Measurements from ENCODE around the gene HOOK2. TPM values are rescaled to one million over a fixed set of nuclear protein-coding genes. Genes with fewer than 3 reads are reported as not detected.

Gene HOOK2
- total and polyA plus RNA-seq, 12 donors = 6.3 to 99.7 (median 29.1) TPM

DNA sequence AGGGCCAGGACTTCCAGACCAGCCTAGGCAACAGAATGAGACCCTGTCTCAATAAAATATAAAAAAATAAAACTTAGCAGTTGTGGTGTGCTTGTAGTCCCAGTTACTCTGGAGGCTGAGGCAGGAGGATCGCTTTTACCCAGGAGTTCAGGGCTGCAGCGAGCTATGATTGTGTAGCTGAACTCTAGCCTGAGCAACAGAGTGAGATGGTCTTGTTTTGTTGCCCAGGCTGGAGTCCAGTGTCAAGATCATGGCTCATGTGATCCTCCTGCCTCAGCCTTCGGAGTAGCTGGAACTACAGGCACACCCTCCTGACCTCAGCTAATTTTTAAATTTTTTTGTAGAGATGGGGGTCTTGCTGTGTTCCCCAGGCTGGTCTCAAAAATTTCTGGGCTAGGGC is 11.6 kb upstream of the HOOK2 start:
- H3K4me1 ChIP-seq (replicated peaks in 1 of 2) = peaks cover 40 to 65% of the 10 kb centered on the region in 2 donors
- H3K4me3 ChIP-seq = no peak overlapping the region
- H3K36me3 ChIP-seq (replicated peaks in 1 of 2) = no peaks in the 10 kb centered on the region
- no peaks in the 10 kb centered on the region for H3K9me3 ChIP-seq (replicated peaks in 1 of 3)
- intact Hi-C loops (cut with DNase I) = no loop called here
- peak in 1 of 7 donors; percentile 26 for DNase-seq
- H3K27ac ChIP-seq = peak overlapping the region; percentile 69 to 99 (median 97)
- WGBS, 4 donors = 69 to 87% (median 84%) methylated on average over 3 of the region's 3 CpGs
- TF ChIP-seq POLR2A (IDR thresholded peaks at IDR 0.05) (no peak), CTCF (IDR thresholded peaks at IDR 0.05) (no peak)
- no peaks in the 10 kb centered on the region for H3K27me3 ChIP-seq

GRCh38 chr19:12786141-12786870 is 11.0 kb upstream of the HOOK2 start:
- 58 to 76% (median 63%) methylated on average over 4 to 18 of the region's 18 CpGs for WGBS, 4 donors
- Histone ChIP-seq H3K27ac (peak overlapping the region; percentile 69 to 99 (median 97)), H3K27me3 (no peaks in the 10 kb centered on the region), H3K4me3 (no peak overlapping the region), H3K9me3 (replicated peaks in 1 of 3) (no peaks in the 10 kb centered on the region), H3K36me3 (replicated peaks in 1 of 2) (no peaks in the 10 kb centered on the region), H3K4me1 (replicated peaks in 1 of 2) (peaks cover 42 to 68% of the 10 kb centered on the region in 2 donors)
- intact Hi-C loops (cut with DNase I) = no loop called here
- peak; percentile 55 to 83 (median 70) for DNase-seq
- TF ChIP-seq CTCF (IDR thresholded peaks at IDR 0.05) = no peak
- TF ChIP-seq POLR2A (IDR thresholded peaks at IDR 0.05) = no peak

GRCh38 chr19:12785431-12786031 is 10.2 kb upstream of the HOOK2 start:
- intact Hi-C loops (cut with DNase I) = no loop called here
- peaks cover 37 to 63% of the 10 kb centered on the region in 2 donors for H3K4me1 ChIP-seq (replicated peaks in 1 of 2)
- 58 to 74% (median 63%) methylated on average over 3 to 4 of the region's 4 CpGs for WGBS, 4 donors
- no peaks in the 10 kb centered on the region for H3K36me3 ChIP-seq (replicated peaks in 1 of 2)
- peak overlapping the region; percentile 69 to 99 (median 97) for H3K27ac ChIP-seq
- H3K27me3 ChIP-seq = no peaks in the 10 kb centered on the region
- no peak for TF ChIP-seq POLR2A (IDR thresholded peaks at IDR 0.05)
- no peak for TF ChIP-seq CTCF (IDR thresholded peaks at IDR 0.05)
- H3K4me3 ChIP-seq = no peak overlapping the region
- H3K9me3 ChIP-seq (replicated peaks in 1 of 3) = no peaks in the 10 kb centered on the region
- peak in 1 of 7 donors; percentile 55 for DNase-seq

DNA sequence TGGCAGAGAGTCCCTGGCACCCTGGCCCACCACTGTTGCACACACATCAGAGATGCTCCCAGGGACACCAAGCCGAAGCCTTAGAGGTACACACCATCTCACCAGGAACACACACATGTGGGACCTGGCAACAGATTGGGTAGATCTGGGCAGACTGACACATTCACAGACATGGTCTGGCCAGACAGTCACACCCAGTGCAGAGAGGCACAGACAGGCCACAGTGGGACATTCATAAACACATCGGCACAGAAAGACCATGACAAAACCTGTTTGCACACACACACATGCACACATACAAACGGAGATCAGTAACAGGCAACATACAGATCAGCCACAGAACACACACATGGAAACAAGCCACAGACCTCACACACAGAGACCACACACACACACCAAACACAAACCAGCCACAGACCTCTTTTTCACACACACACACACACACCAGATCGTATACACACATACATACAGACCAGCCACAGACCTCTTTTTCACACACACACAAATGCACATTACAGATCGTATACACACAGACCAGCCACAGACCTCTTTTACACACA is 9.6 kb upstream of the HOOK2 start:
- no peaks in the 10 kb centered on the region for H3K9me3 ChIP-seq (replicated peaks in 1 of 3)
- H3K4me1 ChIP-seq (replicated peaks in 1 of 2) = peaks cover 33 to 61% of the 10 kb centered on the region in 2 donors
- WGBS, 4 donors = 57 to 74% (median 67%) methylated on average over 3 to 5 of the region's 5 CpGs
- intact Hi-C loops (cut with DNase I) = no loop called here
- H3K4me3 ChIP-seq = no peak overlapping the region
- H3K27ac ChIP-seq = peak overlapping the region; percentile 71 to 99 (median 91)
- no peaks in the 10 kb centered on the region for H3K27me3 ChIP-seq
- no peaks in the 10 kb centered on the region for H3K36me3 ChIP-seq (replicated peaks in 1 of 2)
- peak in 1 of 7 donors; percentile 20 for DNase-seq
- no peak for TF ChIP-seq POLR2A (IDR thresholded peaks at IDR 0.05)
- TF ChIP-seq CTCF (IDR thresholded peaks at IDR 0.05) = no peak
